Natural killer cell treated with Interleukin-12 subunit alpha and Interleukin-12 subunit beta and Interleukin-15 and Interleukin-18, amount 100 ng/mL, for 72 hours (primary cell): ENCODE data around the gene TANGO6. TPM values are rescaled to one million over a fixed set of nuclear protein-coding genes. Genes with fewer than 3 reads are reported as not detected.
A peak's percentile ranks its signal among the peaks of the same experiment; 100 is the strongest.
"Not testable (repeated sequence)": the region's sequence is repeated elsewhere in the genome, so short reads cannot be mapped to it uniquely, and the experiment has no call there.

Experiments used
- ATAC-seq, 2 donors: fragments of 150-1000 bp; cut with Tn5 transposase in 1 of 2; sonication (Bioruptor Pico), chemical (Tn5 transposase) in 1 of 2; 2 replicates each; pipeline ENCODE4 v1.10.0; 2021
- DNase-seq: peaks from one replicate; pipeline ENCODE4 v3.0.0; 2022; ENCODE audit warnings: low spot score
- H3K27ac Mint-ChIP-seq, 2 donors: 1 replicate in 1 of 2; 2 replicates in 1 of 2; pipeline ENCODE4 v1.8.0; 2022; ENCODE audit warnings: mixed read lengths in 2 of 2, mild to moderate bottlenecking in 1 of 2, moderate library complexity in 1 of 2
- H3K27me3 Mint-ChIP-seq, 2 donors: 1 replicate in 1 of 2; 2 replicates in 1 of 2; pipeline ENCODE4 v1.8.0; 2022; ENCODE audit warnings: mixed read lengths in 2 of 2
- H3K36me3 Mint-ChIP-seq: one replicate; pipeline ENCODE4 v1.8.0; 2022; ENCODE audit warnings: mixed read lengths
- H3K4me1 Mint-ChIP-seq, 2 donors: 1 replicate in 1 of 2; 2 replicates in 1 of 2; pipeline ENCODE4 v1.8.0; 2022; ENCODE audit warnings: low read depth in 2 of 2, mixed read lengths in 2 of 2, mild to moderate bottlenecking in 1 of 2
- H3K4me3 Mint-ChIP-seq: one replicate; pipeline ENCODE4 v1.8.0; 2022; ENCODE audit warnings: mixed read lengths
- H3K9me3 Mint-ChIP-seq: 2 replicates; pipeline ENCODE4 v1.8.0; 2022; ENCODE audit warnings: mixed read lengths
- total RNA-seq, 2 donors: library from RNA; stranded (reverse); gene quantifications; one replicate each; pipeline ENCODE4 v1.2.3, GENCODE V29; 2022

Gene TANGO6
- total RNA-seq, 2 donors from 2014 or later, result 26.6 to 62.3 TPM

DNA sequence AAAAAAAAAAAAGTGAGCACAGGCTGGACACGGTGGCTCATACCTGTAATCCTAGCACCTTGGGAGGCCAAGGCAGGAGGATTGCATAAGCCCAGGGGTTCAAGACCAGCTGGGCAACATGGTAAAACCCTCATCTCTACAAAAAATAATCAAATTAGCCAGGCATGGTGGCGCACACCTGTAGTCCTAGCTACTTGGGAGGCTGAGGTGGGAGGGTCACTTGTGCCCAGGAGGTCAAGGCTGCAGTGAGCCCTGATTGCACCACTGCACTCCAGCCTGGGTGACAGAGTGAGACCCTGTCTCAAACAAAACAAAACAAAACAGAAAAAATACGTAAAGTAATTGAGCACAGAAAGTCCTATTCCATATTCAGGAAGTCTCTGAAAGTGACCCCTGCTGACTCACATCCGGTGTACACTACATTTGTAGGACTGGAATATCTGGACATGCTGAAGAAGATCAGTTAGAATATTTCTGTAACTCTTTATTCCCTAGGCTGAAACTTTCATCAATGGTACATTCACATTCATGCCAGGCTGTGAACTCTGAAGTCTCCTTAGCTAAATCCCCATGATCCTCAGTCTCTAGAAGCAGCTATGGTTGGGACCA lies 196.1 kb downstream of the TANGO6 start:
- ATAC-seq, result no peak
- Mint-ChIP-seq H3K27me3 (no peaks in the 10 kb centered on the region), H3K36me3 (peaks cover 12% of the 10 kb centered on the region), H3K4me1 (no peaks in the 10 kb centered on the region), H3K4me3 (no peak overlapping the region), H3K9me3 (no peaks in the 10 kb centered on the region), H3K27ac (no peak overlapping the region)
- no peak for DNase-seq

GRCh38 chr16:69040144-69040909 lies 197.0 kb downstream of the TANGO6 start:
- ATAC-seq, result no peak
- peaks cover 12% of the 10 kb centered on the region for H3K36me3 Mint-ChIP-seq

DNA sequence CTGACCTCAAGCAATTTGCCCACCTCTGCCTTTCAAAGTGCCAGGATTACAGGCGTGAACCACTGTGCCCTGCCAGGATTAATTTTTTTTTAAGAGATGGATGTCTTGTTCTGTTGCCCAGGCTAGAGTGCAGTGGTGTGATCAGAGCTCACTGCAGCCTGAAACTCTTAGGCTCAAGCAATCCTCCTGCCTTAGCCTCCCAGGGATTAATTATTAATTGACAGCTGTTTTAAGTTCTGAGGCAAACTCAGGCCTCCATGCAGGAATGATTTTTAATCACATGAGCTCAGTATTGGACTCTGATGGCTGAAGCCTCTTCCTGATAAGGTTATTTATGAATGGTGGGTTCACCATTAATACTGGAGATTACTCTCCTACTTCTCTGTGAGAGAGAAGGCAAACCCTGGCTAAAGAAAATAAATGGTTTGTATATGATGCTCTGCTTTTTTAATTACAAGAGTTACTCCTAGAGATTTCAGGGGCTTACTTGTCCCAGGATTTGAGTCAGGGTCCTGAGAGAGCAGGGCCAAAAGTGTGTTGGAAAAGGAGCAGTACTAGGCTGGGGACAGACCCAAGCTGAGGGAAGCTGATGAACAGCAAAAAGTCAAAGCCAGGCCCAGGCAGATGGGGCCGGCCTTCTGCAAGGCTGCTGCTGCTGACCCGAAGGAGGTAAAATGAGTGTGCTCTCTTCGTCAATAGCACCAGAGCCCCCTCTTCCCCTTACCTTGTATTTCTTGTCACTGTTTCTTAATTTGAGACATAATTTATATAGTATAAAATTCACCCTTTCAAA lies 205.2 kb downstream of the TANGO6 start:
- Mint-ChIP-seq H3K4me1 (no peaks in the 10 kb centered on the region), H3K27ac (no peak overlapping the region), H3K9me3 (no peaks in the 10 kb centered on the region), H3K36me3 (no peaks in the 10 kb centered on the region), H3K27me3 (no peaks in the 10 kb centered on the region), H3K4me3 (no peak overlapping the region)
- DNase-seq, result no peak
- ATAC-seq, result no peak

More at GRCh38 chr16:69040144-69040909, 197.0 kb downstream of the TANGO6 start:
- no peak overlapping the region for H3K4me3 Mint-ChIP-seq
- DNase-seq, result no peak
- no peaks in the 10 kb centered on the region for H3K9me3 Mint-ChIP-seq
- H3K4me1 Mint-ChIP-seq, result no peaks in the 10 kb centered on the region
- no peaks in the 10 kb centered on the region for H3K27me3 Mint-ChIP-seq
- H3K27ac Mint-ChIP-seq, result no peak overlapping the region

DNA sequence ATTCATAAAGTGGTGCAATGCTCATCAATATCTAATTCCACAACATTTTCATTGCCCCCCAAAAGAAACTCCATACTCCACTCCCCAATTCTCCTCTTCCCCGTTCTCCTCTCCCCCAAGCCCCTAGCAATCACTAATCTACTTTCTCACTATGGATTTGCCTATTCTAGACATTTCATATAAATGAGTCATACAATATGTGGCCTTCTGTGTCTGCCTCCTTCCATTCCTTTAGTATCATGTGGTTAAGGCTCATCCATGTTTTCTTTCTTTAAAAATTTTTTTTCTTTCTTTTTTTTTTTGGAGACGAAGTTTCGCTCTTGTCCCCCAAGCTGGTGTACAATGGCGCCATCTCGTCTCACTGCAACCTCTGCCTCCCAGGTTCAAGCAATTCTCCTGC lies 205.8 kb downstream of the TANGO6 start:
- ATAC-seq (no peak), DNase-seq (no peak)
- Mint-ChIP-seq H3K4me3 (no peak overlapping the region), H3K9me3 (no peaks in the 10 kb centered on the region), H3K36me3 (no peaks in the 10 kb centered on the region), H3K4me1 (no peaks in the 10 kb centered on the region), H3K27ac (no peak overlapping the region), H3K27me3 (no peaks in the 10 kb centered on the region)

GRCh38 chr16:69049603-69050375 lies 206.5 kb downstream of the TANGO6 start:
- H3K27ac Mint-ChIP-seq, result no peak overlapping the region

GRCh38 chr16:69051517-69051830 lies 208.1 kb downstream of the TANGO6 start:
- not testable (repeated sequence) for H3K4me1 Mint-ChIP-seq, H3K4me3 Mint-ChIP-seq, H3K27me3 Mint-ChIP-seq, H3K9me3 Mint-ChIP-seq, H3K36me3 Mint-ChIP-seq, H3K27ac Mint-ChIP-seq, ATAC-seq, DNase-seq

More at GRCh38 chr16:69049603-69050375, 206.5 kb downstream of the TANGO6 start:
- H3K36me3 Mint-ChIP-seq, result no peaks in the 10 kb centered on the region
- DNase-seq (no peak), ATAC-seq (no peak)
- no peaks in the 10 kb centered on the region for H3K9me3 Mint-ChIP-seq
- no peak overlapping the region for H3K4me3 Mint-ChIP-seq
- no peaks in the 10 kb centered on the region for H3K4me1 Mint-ChIP-seq
- no peaks in the 10 kb centered on the region for H3K27me3 Mint-ChIP-seq

DNA sequence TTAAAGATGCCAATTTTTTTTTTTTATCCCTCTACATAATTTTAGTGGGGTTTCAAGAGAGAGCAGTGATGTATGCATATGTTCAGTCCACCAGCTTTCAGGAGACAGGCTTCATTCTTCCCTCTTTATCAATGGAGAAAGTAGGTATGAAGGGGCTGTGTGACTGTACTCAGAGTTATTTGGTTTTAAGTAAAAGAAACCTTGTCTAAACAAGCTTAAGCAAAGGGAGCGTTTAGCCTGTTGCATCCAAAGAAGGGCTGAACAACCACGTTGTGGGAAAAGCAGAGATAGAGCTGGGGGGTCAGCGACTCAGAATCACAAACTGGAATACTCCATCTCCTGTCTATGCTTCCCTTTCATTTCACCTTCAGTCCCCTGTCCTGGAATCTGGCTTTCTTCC lies 211.7 kb downstream of the TANGO6 start:
- Mint-ChIP-seq H3K27me3 (no peaks in the 10 kb centered on the region), H3K36me3 (no peaks in the 10 kb centered on the region), H3K9me3 (no peaks in the 10 kb centered on the region), H3K27ac (no peak overlapping the region), H3K4me3 (no peak overlapping the region), H3K4me1 (no peaks in the 10 kb centered on the region)
- DNase-seq (no peak), ATAC-seq (no peak)

- no peaks in the 10 kb centered on the region for H3K27me3 Mint-ChIP-seq
- DNase-seq (no peak), ATAC-seq (no peak)
- no peaks in the 10 kb centered on the region for H3K4me1 Mint-ChIP-seq
- no peaks in the 10 kb centered on the region for H3K36me3 Mint-ChIP-seq
- H3K4me3 Mint-ChIP-seq, result no peak overlapping the region
- H3K9me3 Mint-ChIP-seq, result no peaks in the 10 kb centered on the region
- peak overlapping the region in 1 of 2 donors; percentile 51 for H3K27ac Mint-ChIP-seq
Observed at GRCh38 chr16:69055980-69056379, 212.6 kb downstream of the TANGO6 start.

DNA sequence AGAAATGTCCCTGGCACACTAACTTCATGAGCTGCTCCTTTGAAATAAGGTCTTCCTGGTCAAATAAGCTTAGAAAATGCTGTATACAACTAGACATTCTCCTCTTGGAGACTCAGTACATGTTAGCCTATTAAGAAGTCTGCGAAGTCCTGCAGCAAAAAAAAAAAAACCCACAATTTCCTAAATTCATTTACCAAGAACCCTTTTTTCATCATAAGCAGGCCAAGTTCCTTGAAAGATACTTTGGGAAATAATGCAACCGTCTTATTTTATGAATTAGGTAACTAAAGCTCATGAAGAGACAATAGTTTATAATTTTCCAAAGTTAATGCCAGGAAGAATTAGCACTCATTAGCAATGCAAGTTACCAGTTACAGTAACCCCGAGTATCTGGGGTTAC lies 213.1 kb downstream of the TANGO6 start:
- no peak for ATAC-seq
- H3K9me3 Mint-ChIP-seq, result no peaks in the 10 kb centered on the region
- H3K27ac Mint-ChIP-seq, result no peak overlapping the region
- no peaks in the 10 kb centered on the region for H3K4me1 Mint-ChIP-seq
- H3K36me3 Mint-ChIP-seq, result no peaks in the 10 kb centered on the region
- no peaks in the 10 kb centered on the region for H3K27me3 Mint-ChIP-seq
- H3K4me3 Mint-ChIP-seq, result no peak overlapping the region
- no peak for DNase-seq

DNA sequence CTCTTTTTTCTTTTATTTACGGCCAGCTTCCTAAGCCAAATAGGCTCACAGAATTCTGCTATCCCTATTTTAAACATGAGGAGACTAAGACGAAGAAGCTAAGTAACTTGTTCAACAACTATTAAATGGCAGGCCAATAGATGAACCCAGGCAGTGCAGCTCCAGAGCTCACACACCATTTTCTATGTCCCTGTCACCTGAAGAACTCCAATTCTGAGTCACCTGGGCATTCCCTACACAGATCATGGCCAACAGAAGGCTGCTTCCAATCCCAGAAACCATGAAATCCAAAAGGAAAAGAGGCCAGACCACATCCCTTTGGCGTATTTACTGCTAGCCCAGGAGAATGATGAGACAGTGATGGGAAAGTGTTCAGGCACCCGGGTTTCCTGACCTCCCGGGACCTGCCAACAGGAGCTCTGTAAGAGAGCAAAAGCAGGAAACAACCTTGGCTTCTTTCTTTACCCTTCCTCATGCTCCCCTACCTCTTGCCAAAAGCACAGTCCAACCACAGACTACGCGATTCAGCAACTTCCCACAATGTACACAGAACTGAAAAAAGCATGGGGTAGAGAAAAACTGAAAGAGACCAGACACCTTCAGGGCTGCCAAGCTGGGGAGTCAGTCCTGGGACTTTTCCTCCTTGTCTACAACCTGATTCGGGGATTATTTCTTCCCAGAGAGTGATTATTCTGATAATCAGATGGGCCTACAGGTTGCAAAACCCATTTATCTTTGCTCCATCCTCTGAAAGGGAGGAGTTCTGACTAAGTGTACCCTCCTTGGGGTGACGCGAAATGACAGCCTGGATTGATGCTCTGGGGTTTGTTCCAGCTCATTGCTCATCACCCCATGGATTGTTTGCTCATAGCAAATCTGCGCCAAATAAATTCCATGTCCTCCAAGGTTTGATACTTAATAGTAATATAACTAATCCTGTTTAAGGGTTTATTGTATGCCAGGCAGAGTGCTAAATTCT lies 214.4 kb downstream of the TANGO6 start:
- DNase-seq (no peak), ATAC-seq (no peak)
- Mint-ChIP-seq H3K36me3 (no peaks in the 10 kb centered on the region), H3K27me3 (no peaks in the 10 kb centered on the region), H3K9me3 (no peaks in the 10 kb centered on the region), H3K4me3 (no peak overlapping the region), H3K4me1 (no peaks in the 10 kb centered on the region), H3K27ac (no peak overlapping the region)

DNA sequence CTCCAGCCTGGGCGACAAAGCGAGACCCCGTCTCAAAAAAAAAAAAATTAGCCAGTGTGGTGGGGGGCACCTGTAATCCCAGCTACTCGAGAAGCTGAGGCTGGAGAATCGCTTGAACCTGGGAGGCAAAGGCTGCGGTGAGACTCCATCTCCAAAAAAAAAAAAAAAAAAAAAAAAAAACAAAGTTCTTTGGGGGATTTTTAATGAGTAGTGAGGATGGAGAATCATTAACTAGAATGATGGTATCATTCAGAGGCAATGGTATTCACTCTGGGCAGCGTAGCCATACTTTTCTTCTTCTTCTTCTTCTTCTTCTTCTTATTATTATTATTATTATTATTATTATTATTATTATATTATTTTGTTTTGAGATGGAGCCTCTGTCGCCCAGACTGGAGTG lies 220.2 kb downstream of the TANGO6 start:
- H3K4me1 Mint-ChIP-seq, H3K36me3 Mint-ChIP-seq, H3K27ac Mint-ChIP-seq, H3K9me3 Mint-ChIP-seq, ATAC-seq, H3K27me3 Mint-ChIP-seq, DNase-seq, H3K4me3 Mint-ChIP-seq: not testable (repeated sequence)

DNA sequence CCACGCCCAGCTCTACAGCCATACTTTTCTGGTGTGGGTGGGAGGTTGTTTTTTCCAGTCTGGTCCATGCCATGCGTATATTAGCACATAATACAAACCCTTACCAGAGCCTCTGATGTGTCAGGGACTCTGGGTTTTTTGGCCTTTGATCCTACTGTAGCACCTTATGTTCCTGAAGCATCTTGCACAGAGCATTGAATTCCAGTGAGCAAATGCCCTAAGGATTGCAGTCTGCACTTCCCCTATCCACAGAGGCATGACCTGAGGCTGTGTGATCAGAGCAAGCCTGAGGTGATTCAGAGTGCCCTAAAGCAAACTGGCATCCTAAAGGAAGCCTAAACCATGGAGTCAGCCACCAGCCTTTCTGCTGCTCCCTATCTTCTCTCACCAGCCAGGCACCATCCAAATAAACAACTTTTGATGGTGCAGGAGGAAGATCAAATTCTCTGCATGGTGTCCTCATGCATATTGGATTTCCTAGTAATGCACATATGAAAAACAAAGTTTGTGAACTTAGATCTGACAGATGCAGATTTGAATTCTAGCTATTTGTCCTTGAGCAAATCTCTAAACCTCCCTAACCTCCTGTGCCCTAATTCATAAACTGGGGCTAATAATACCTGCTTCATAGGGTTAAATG lies 220.9 kb downstream of the TANGO6 start:
- no peak overlapping the region for H3K27ac Mint-ChIP-seq

More for the DNA sequence above, 220.9 kb downstream of the TANGO6 start:
- no peaks in the 10 kb centered on the region for H3K9me3 Mint-ChIP-seq
- no peak for DNase-seq
- no peak overlapping the region for H3K4me3 Mint-ChIP-seq
- H3K27me3 Mint-ChIP-seq, result no peaks in the 10 kb centered on the region
- ATAC-seq, result no peak
- no peaks in the 10 kb centered on the region for H3K4me1 Mint-ChIP-seq
- no peaks in the 10 kb centered on the region for H3K36me3 Mint-ChIP-seq
